T-cell (primary cell): Measurements from ENCODE around the gene NMNAT3. TPM values are rescaled to one million over a fixed set of nuclear protein-coding genes. Genes with fewer than 3 reads are reported as not detected.
A peak's percentile ranks its signal among the peaks of the same experiment; 100 is the strongest.

ENCODE experiments used
- ATAC-seq, 4 experiments: fragments of 200-7000 bp in 3 of 4; fragments of 150-1000 bp in 1 of 4; cut with Tn5 transposase; replicated peaks in 1 of 4; 1 replicate in 3 of 4; 2 replicates in 1 of 4; pipeline ENCODE4 v1.10.0; 2021; ENCODE audit warnings: moderate library complexity in 3 of 4, mild to moderate bottlenecking in 2 of 4, moderate number of reproducible peaks in 1 of 4
- CTCF ChIA-PET, 2 donors: fragments of 300-600 bp; sonication (Branson Sonifier 250); formaldehyde crosslinking; loops; one replicate each; lab custom pipeline; 2022; ENCODE audit warnings: antibody characterized with exemption in 2 of 2; lab: Charles Lee
- POLR2A ChIA-PET, 2 donors: fragments of 300-600 bp; sonication (Branson Sonifier 250); formaldehyde crosslinking; loops; one replicate each; lab custom pipeline; 2022; ENCODE audit warnings: antibody characterized with exemption in 2 of 2; lab: Charles Lee
- DNase-seq, 35 experiments: peaks; one replicate each; pipeline versions ENCODE4 v3.0.0 to v3.0.0-alpha.2; 2013 to 2023
- H3K27ac ChIP-seq: one replicate; pipeline ENCODE4 v1.5.1; 2013; ENCODE audit warnings: low read length
- H3K27me3 ChIP-seq, 2 experiments: replicated peaks in 1 of 2; 1 replicate in 1 of 2; 2 replicates in 1 of 2; pipeline versions ENCODE4 v1.6.1 to v1.7.0; 2013; ENCODE audit warnings: low read length in 1 of 2, mixed read lengths in 1 of 2; ENCODE audit not compliant: control insufficient read depth in 2 of 2, insufficient read depth in 2 of 2; ENCODE audit errors: extremely low read depth in 1 of 2
- H3K36me3 ChIP-seq, 2 donors: 1 replicate in 1 of 2; 2 replicates in 1 of 2; pipeline versions ENCODE4 v1.6.1 to v1.7.0; 2013; ENCODE audit warnings: low read length in 1 of 2; ENCODE audit not compliant: control insufficient read depth in 2 of 2, insufficient read depth in 1 of 2; ENCODE audit errors: extremely low read depth in 1 of 2
- H3K4me1 ChIP-seq, 2 experiments: 1 replicate in 1 of 2; 2 replicates in 1 of 2; pipeline versions ENCODE4 v1.6.1 to v1.7.0; 2013; ENCODE audit warnings: low read length in 2 of 2, mixed read lengths in 1 of 2; ENCODE audit not compliant: insufficient read depth in 2 of 2, control insufficient read depth in 1 of 2; ENCODE audit errors: extremely low read depth in 1 of 2
- H3K4me3 ChIP-seq, 2 donors: 1 replicate in 1 of 2; 2 replicates in 1 of 2; pipeline versions ENCODE4 v1.5.1 to v1.7.0; 2013; ENCODE audit warnings: mild to moderate bottlenecking in 2 of 2, low read length in 1 of 2, moderate library complexity in 1 of 2; ENCODE audit not compliant: control insufficient read depth in 1 of 2; ENCODE audit errors: extremely low read depth in 1 of 2
- H3K9me3 ChIP-seq: 2 replicates; pipeline ENCODE4 v1.7.0; 2013
- H3K27ac Mint-ChIP-seq, 2 donors: one replicate each; pipeline ENCODE4 v1.8.0; 2020 to 2021; ENCODE audit warnings: mild to moderate bottlenecking in 2 of 2, mixed read lengths in 2 of 2
- H3K27me3 Mint-ChIP-seq, 2 donors: one replicate each; pipeline ENCODE4 v1.8.0; 2021 to 2022; ENCODE audit warnings: mixed read lengths in 2 of 2
- H3K36me3 Mint-ChIP-seq: one replicate; pipeline ENCODE4 v1.8.0; 2021; ENCODE audit warnings: mixed read lengths
- H3K4me1 Mint-ChIP-seq, 3 donors: one replicate each; pipeline ENCODE4 v1.8.0; 2020 to 2022; ENCODE audit warnings: mixed read lengths in 3 of 3, mild to moderate bottlenecking in 1 of 3
- H3K4me3 Mint-ChIP-seq, 3 donors: one replicate each; pipeline ENCODE4 v1.8.0; 2020 to 2022; ENCODE audit warnings: mild to moderate bottlenecking in 3 of 3, mixed read lengths in 3 of 3, moderate library complexity in 3 of 3
- H3K9me3 Mint-ChIP-seq, 3 donors: one replicate each; pipeline ENCODE4 v1.8.0; 2020 to 2022; ENCODE audit warnings: mixed read lengths in 3 of 3
- WGBS: methylation state at CpG from one replicate; pipeline ENCODE4 v1.1.5; 2013; ENCODE audit warnings: missing lambda C conversion rate; ENCODE audit not compliant: insufficient coverage; 5-methylcytosine and 5-hydroxymethylcytosine counted together
- total RNA-seq, 35 experiments: library from RNA in 6 of 35; stranded (reverse) in 6 of 35; fragments of 120-200 nt in 1 of 35; gene quantifications; one replicate each; pipeline versions ENCODE4 v1.2.1 to v1.2.4 and lab custom pipeline; 2013 to 2026

The NMNAT3 gene
- total RNA-seq, 5 donors from 2014 or later (not counting 1 experiment from before 2014, with no cell fraction given), result 2.4 to 5.3 (median 4.8) TPM

DNA sequence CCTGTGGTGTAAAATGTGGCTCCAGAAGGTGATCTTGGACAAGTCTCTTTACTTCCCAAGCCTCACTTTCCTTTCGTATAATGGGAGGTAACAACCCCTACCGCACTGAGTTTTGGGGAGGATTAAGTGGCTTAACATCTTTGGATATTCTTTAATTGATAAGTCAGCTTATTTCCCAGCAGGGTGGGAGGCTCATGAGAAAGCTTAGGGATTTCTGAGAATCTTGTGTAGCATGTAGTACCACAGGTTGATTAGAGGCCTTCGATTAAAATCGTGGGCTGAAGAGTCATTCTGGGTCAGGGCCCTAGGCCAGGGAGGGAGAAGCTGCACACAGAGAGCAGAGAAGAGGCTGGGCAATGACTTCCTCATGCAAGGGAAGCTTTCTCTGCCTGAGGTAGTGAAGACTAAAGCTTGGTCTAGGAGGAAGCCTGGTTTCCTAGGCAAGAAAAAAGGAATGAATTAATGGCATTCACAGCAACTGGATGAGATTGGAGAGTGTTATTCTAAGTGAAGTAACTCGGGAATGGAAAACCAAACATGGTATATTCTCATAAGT lies 1.5 kb upstream of the NMNAT3 start:
- 50% methylated on average over 3 of the region's 5 CpGs for WGBS
- H3K27me3 Mint-ChIP-seq, result peaks cover 6 to 8% of the 10 kb centered on the region in 2 donors
- H3K4me1 ChIP-seq, result peaks cover 0 to 10% of the 10 kb centered on the region in 2 experiments
- no peak for DNase-seq
- no peak overlapping the region for H3K27ac ChIP-seq
- no peaks in the 10 kb centered on the region for H3K36me3 Mint-ChIP-seq
- no peak overlapping the region for H3K4me3 ChIP-seq
- H3K27ac Mint-ChIP-seq, result no peak overlapping the region
- H3K9me3 Mint-ChIP-seq, result no peaks in the 10 kb centered on the region
- ChIA-PET POLR2A (no interaction called here), CTCF (interaction anchor here in 1 of 2 donors (0.6 kb wide), 1 partner anchor 339 kb away, joined by 3 read pairs; no protein-coding TSS in a partner anchor)
- H3K27me3 ChIP-seq, result no peaks in the 10 kb centered on the region
- ATAC-seq, result no peak
- no peaks in the 10 kb centered on the region for H3K9me3 ChIP-seq
- H3K4me1 Mint-ChIP-seq, result peaks cover 11 to 14% (median 13%) of the 10 kb centered on the region in 3 donors
- H3K4me3 Mint-ChIP-seq, result no peak overlapping the region
- H3K36me3 ChIP-seq, result no peaks in the 10 kb centered on the region

DNA sequence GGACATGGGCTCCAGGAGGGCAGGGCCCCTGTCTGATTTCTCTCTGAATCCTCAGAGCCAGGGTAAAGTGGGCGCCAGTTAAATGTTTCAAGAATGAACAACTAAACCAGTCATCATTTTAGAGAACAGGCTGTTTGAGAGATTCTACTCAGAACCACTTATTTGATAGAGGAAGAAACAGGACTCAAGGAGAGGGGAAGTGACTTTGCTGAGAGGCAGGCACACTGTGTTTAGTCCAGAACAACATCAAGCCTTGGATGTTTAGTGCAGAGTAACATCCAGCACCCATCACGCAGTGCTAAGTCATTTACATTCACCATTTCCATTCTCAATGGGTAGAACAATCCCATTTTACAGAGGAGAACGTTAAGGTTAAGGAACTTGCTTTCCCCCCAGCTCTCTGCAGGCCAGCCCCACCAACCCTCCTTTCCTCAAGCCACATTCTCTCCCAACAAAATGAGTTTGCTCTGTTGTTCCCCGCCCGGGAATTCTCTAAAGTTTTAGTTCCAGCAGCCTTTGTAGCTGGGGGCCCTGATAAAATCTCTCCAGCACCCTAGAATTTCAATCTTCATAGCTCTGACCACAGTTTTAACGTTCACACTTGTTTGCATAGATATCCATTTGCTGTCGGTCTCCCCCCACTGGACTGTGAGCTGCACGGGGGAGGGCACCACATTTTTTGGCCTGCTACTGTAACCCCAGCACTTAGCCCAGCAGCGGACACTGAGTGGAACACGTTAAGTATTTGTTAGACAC lies 962 bp downstream of the NMNAT3 start:
- peaks cover 0 to 10% of the 10 kb centered on the region in 2 experiments for H3K4me1 ChIP-seq
- peak overlapping the region in 1 of 2 donors; percentile 23 for H3K27ac Mint-ChIP-seq
- peaks cover 6% of the 10 kb centered on the region in 2 donors for H3K27me3 Mint-ChIP-seq
- no peaks in the 10 kb centered on the region for H3K27me3 ChIP-seq
- H3K4me1 Mint-ChIP-seq, result peaks cover 11 to 14% (median 13%) of the 10 kb centered on the region in 3 donors
- peak overlapping the region; percentile 89 for H3K27ac ChIP-seq
- ATAC-seq (no peak), DNase-seq (no peak)
- CTCF ChIA-PET, result no interaction called here
- H3K9me3 ChIP-seq, result no peaks in the 10 kb centered on the region
- 58% methylated on average over 9 of the region's 10 CpGs for WGBS
- H3K4me3 ChIP-seq, result peak overlapping the region; percentile 80 to 96
- H3K9me3 Mint-ChIP-seq, result no peaks in the 10 kb centered on the region
- no peaks in the 10 kb centered on the region for H3K36me3 ChIP-seq
- POLR2A ChIA-PET, result no interaction called here
- H3K36me3 Mint-ChIP-seq, result no peaks in the 10 kb centered on the region
- peak overlapping the region; percentile 78 to 84 (median 79) for H3K4me3 Mint-ChIP-seq

GRCh38 chr3:139676108-139676507 lies 1.7 kb downstream of the NMNAT3 start:
- H3K36me3 Mint-ChIP-seq, result no peaks in the 10 kb centered on the region
- no peaks in the 10 kb centered on the region for H3K27me3 ChIP-seq
- no peaks in the 10 kb centered on the region for H3K9me3 Mint-ChIP-seq
- no peaks in the 10 kb centered on the region for H3K9me3 ChIP-seq
- H3K27ac Mint-ChIP-seq, result no peak overlapping the region
- peaks cover 1 to 6% of the 10 kb centered on the region in 2 donors for H3K27me3 Mint-ChIP-seq
- peaks cover 11 to 14% (median 13%) of the 10 kb centered on the region in 3 donors for H3K4me1 Mint-ChIP-seq
- ATAC-seq (no peak), DNase-seq (no peak)
- 56% methylated on average over 1 of the region's 1 CpG for WGBS
- peak overlapping the region in 2 of 3 donors; percentile 79 to 84 for H3K4me3 Mint-ChIP-seq
- POLR2A ChIA-PET, result no interaction called here
- H3K36me3 ChIP-seq, result no peaks in the 10 kb centered on the region
- no peak overlapping the region for H3K27ac ChIP-seq
- CTCF ChIA-PET, result interaction anchor here in 1 of 2 donors (0.5 kb wide), 1 partner anchor 1742 kb away, joined by 3 read pairs; no protein-coding TSS in a partner anchor
- no peak overlapping the region for H3K4me3 ChIP-seq
- H3K4me1 ChIP-seq, result peaks cover 0 to 10% of the 10 kb centered on the region in 2 experiments

DNA sequence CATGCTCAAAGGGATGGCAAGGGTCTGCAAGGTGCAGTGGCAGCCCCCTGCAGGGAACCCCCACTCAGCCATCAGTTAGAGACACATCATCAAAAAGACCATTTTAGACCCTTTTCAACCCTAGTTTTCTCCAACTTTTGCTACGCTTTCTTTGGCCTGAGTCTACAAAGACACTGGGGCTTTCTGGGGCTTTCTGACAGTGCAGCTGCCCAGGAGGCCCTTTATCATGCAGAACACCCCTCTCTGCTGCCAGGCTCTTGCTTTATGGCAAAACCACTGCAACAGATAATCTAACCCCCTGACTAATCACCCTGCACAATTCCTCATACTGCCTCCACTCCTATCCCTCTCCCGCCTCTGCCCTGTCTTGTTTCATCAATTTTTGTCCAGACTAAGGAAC lies 2.4 kb downstream of the NMNAT3 start:
- no peak overlapping the region for H3K27ac ChIP-seq
- no peaks in the 10 kb centered on the region for H3K9me3 ChIP-seq
- no peak overlapping the region for H3K4me3 Mint-ChIP-seq
- DNase-seq (no peak), ATAC-seq (no peak)
- H3K36me3 Mint-ChIP-seq, result no peaks in the 10 kb centered on the region
- peaks cover 0 to 10% of the 10 kb centered on the region in 2 experiments for H3K4me1 ChIP-seq
- H3K4me1 Mint-ChIP-seq, result peaks cover 11 to 14% (median 13%) of the 10 kb centered on the region in 3 donors
- WGBS, result 100% methylated on average over 1 of the region's 2 CpGs
- CTCF ChIA-PET, result interaction anchor here in 1 of 2 donors (0.7 kb wide), 1 partner anchor 122 kb away, joined by 4 read pairs; no protein-coding TSS in a partner anchor
- no peaks in the 10 kb centered on the region for H3K9me3 Mint-ChIP-seq
- no peaks in the 10 kb centered on the region for H3K27me3 ChIP-seq
- H3K27ac Mint-ChIP-seq, result no peak overlapping the region
- peaks cover 1 to 3% of the 10 kb centered on the region in 2 donors for H3K27me3 Mint-ChIP-seq
- H3K36me3 ChIP-seq, result no peaks in the 10 kb centered on the region
- no peak overlapping the region for H3K4me3 ChIP-seq
- POLR2A ChIA-PET, result no interaction called here

- Mint-ChIP-seq H3K4me3 (no peak overlapping the region), H3K36me3 (no peaks in the 10 kb centered on the region), H3K4me1 (peaks cover 11 to 14% (median 13%) of the 10 kb centered on the region in 3 donors), H3K27ac (no peak overlapping the region), H3K9me3 (no peaks in the 10 kb centered on the region), H3K27me3 (peaks cover 1 to 3% of the 10 kb centered on the region in 2 donors)
- DNase-seq, result no peak
- no peak for ATAC-seq
- 100% methylated on average over 2 of the region's 6 CpGs for WGBS
- ChIA-PET POLR2A (no interaction called here), CTCF (interaction anchor here in 1 of 2 donors (0.7 kb wide), 1 partner anchor 121 kb away, joined by 4 read pairs; no protein-coding TSS in a partner anchor)
- no peak overlapping the region for H3K4me3 ChIP-seq
- H3K27me3 ChIP-seq, result no peaks in the 10 kb centered on the region
- H3K27ac ChIP-seq, result no peak overlapping the region
- H3K9me3 ChIP-seq, result no peaks in the 10 kb centered on the region
- H3K36me3 ChIP-seq, result no peaks in the 10 kb centered on the region
- H3K4me1 ChIP-seq, result peaks cover 0 to 10% of the 10 kb centered on the region in 2 experiments
Observed at GRCh38 chr3:139674571-139675260, 3.1 kb downstream of the NMNAT3 start.

DNA sequence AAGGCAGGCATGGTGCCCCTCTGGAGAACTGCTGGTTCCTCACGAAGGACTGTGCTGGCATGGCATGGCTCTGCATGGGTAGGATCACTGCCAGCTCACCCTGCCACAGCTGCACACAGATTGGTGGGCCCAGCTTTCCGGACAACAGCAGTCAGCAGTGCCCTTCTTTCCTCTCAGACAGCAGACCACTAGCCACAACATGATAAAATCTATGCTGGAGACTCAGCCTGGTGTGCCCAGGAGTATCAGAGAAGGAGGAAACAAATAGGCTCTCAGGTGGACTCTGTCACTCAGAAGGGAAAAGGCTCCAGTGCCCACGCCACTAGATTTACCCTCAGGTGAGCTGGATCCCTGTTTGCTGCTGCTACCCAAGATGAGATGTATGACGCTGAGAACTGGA lies 4.9 kb downstream of the NMNAT3 start:
- POLR2A ChIA-PET, result no interaction called here
- 75% methylated on average over 2 of the region's 4 CpGs for WGBS
- CTCF ChIA-PET, result no interaction called here
- peaks cover 2% of the 10 kb centered on the region for H3K36me3 Mint-ChIP-seq
- H3K4me3 ChIP-seq, result no peak overlapping the region
- peaks cover 0 to 10% of the 10 kb centered on the region in 2 experiments for H3K4me1 ChIP-seq
- no peaks in the 10 kb centered on the region for H3K27me3 Mint-ChIP-seq
- H3K4me1 Mint-ChIP-seq, result peaks cover 9 to 20% (median 11%) of the 10 kb centered on the region in 3 donors
- H3K27ac ChIP-seq, result no peak overlapping the region
- H3K9me3 ChIP-seq, result no peaks in the 10 kb centered on the region
- H3K36me3 ChIP-seq, result no peaks in the 10 kb centered on the region
- no peaks in the 10 kb centered on the region for H3K9me3 Mint-ChIP-seq
- H3K4me3 Mint-ChIP-seq, result no peak overlapping the region
- H3K27me3 ChIP-seq, result no peaks in the 10 kb centered on the region
- no peak for DNase-seq
- H3K27ac Mint-ChIP-seq, result no peak overlapping the region
- ATAC-seq, result no peak
